ENCODE measurements around the gene PTPRT. TPM values are rescaled to one million over a fixed set of nuclear protein-coding genes. Genes with fewer than 3 reads are reported as not detected.

Gene PTPRT
- total RNA-seq, 1 experiment from 2014 or later, result not detected

DNA sequence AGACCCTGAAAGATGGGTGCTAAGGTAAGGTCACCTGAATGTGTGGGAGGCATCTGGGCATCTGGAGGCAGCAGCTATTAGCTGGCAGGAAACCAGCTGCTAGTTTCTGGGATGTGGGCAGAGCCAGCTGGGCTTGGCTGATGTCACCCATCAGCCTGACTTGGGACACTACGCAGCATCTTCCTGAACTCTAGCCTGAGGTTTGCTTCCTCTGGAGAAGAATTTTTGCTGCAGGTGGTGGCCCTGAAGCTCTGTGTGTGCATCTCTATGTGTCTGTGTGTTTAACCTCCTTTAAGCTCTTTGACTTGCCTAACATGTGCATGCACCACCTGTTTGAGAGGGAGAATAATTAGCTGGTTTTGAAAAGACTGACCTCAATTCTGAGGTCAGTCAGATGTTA is 1106.4 kb downstream of the PTPRT start (continued):
- TF ChIP-seq, protein P1, sequence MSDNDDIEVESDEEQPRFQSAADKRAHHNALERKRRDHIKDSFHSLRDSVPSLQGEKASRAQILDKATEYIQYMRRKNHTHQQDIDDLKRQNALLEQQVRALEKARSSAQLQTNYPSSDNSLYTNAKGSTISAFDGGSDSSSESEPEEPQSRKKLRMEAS (IDR thresholded peaks at IDR 0.05), result no peak
- TF ChIP-seq, protein P2, sequence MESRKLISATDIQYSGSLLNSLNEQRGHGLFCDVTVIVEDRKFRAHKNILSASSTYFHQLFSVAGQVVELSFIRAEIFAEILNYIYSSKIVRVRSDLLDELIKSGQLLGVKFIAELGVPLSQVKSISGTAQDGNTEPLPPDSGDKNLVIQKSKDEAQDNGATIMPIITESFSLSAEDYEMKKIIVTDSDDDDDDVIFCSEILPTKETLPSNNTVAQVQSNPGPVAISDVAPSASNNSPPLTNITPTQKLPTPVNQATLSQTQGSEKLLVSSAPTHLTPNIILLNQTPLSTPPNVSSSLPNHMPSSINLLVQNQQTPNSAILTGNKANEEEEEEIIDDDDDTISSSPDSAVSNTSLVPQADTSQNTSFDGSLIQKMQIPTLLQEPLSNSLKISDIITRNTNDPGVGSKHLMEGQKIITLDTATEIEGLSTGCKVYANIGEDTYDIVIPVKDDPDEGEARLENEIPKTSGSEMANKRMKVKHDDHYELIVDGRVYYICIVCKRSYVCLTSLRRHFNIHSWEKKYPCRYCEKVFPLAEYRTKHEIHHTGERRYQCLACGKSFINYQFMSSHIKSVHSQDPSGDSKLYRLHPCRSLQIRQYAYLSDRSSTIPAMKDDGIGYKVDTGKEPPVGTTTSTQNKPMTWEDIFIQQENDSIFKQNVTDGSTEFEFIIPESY (IDR thresholded peaks at IDR 0.05; ENCODE audit: extremely low read depth, insufficient replicate concordance, low read length), result no peak
- TF ChIP-seq SP1 (IDR thresholded peaks at IDR 0.05; ENCODE audit: low read depth) (no peak), CBX3 (IDR thresholded peaks at IDR 0.05; ENCODE audit: low read depth) (no peak), SIN3A (IDR thresholded peaks at IDR 0.05; ENCODE audit: low read depth) (no peak), SRF (IDR thresholded peaks at IDR 0.05; ENCODE audit: low read depth) (no peak), ZFX (IDR thresholded peaks at IDR 0.05) (no peak), POLR2A (IDR thresholded peaks at IDR 0.05; ENCODE audit: borderline replicate concordance, extremely low read depth, insufficient read depth, insufficient read length) (no peak), RAD21 (IDR thresholded peaks at IDR 0.05; ENCODE audit: low read depth) (no peak), JUND (IDR thresholded peaks at IDR 0.05) (no peak), ELF1 (IDR thresholded peaks at IDR 0.05; ENCODE audit: borderline replicate concordance, low read depth) (no peak)

DNA sequence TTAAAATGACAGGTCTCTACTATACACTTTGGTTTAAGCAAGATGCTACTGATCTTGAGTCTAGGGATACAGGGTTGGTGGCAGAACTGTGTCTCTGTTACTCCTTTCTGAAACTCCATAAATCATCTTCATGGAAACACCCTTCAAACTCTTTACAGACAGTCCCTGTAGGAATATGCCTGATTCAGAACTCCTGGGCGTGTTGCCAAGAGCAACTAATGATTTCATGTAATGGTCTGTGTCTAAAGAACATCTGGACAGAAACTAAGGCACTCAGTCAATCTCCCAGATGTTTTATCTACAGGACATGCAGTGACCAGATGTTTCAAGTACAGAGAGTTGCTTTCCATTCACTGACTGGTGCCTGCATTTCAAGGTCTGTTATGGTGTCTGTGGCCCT is 1107.1 kb downstream of the PTPRT start:
- no peaks in the 10 kb centered on the region for H3K9me2 ChIP-seq (ENCODE audit: insufficient read depth)
- no peak for TF ChIP-seq FOSL1 (IDR thresholded peaks at IDR 0.05; ENCODE audit: low read depth)
- TF ChIP-seq, protein P3, sequence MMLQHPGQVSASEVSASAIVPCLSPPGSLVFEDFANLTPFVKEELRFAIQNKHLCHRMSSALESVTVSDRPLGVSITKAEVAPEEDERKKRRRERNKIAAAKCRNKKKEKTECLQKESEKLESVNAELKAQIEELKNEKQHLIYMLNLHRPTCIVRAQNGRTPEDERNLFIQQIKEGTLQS (IDR thresholded peaks at IDR 0.05), result no peak
- TF ChIP-seq EGR1 (IDR thresholded peaks at IDR 0.05; ENCODE audit: low read depth), result no peak
- TF ChIP-seq ZNF274 (IDR thresholded peaks at IDR 0.05; ENCODE audit: low read depth, low read length), result no peak
- TF ChIP-seq RAD21 (IDR thresholded peaks at IDR 0.05; ENCODE audit: low read depth), result no peak
- TF ChIP-seq ELF1 (IDR thresholded peaks at IDR 0.05; ENCODE audit: borderline replicate concordance, low read depth), result no peak
- TF ChIP-seq CBX3 (IDR thresholded peaks at IDR 0.05; ENCODE audit: low read depth), result no peak
- TF ChIP-seq, protein P4, sequence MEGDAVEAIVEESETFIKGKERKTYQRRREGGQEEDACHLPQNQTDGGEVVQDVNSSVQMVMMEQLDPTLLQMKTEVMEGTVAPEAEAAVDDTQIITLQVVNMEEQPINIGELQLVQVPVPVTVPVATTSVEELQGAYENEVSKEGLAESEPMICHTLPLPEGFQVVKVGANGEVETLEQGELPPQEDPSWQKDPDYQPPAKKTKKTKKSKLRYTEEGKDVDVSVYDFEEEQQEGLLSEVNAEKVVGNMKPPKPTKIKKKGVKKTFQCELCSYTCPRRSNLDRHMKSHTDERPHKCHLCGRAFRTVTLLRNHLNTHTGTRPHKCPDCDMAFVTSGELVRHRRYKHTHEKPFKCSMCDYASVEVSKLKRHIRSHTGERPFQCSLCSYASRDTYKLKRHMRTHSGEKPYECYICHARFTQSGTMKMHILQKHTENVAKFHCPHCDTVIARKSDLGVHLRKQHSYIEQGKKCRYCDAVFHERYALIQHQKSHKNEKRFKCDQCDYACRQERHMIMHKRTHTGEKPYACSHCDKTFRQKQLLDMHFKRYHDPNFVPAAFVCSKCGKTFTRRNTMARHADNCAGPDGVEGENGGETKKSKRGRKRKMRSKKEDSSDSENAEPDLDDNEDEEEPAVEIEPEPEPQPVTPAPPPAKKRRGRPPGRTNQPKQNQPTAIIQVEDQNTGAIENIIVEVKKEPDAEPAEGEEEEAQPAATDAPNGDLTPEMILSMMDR (IDR thresholded peaks at IDR 0.05 in 2 of 3, conservative IDR thresholded peaks at IDR 0.05 in 1 of 3; ENCODE audit: borderline replicate concordance in 1 of 3, insufficient read depth in 1 of 3, low read depth in 2 of 3, low read length in 2 of 3), result no peak
- TF ChIP-seq, protein P1 (IDR thresholded peaks at IDR 0.05), result no peak
- TF ChIP-seq EZH2phosphoT487 (IDR thresholded peaks at IDR 0.05; ENCODE audit: borderline replicate concordance), result no peak
- no peak for TF ChIP-seq SIN3A (IDR thresholded peaks at IDR 0.05; ENCODE audit: low read depth)
- no peak for TF ChIP-seq YY1 (IDR thresholded peaks at IDR 0.05; ENCODE audit: extremely low read depth, insufficient replicate concordance, low read depth, low read length)
- no peak for TF ChIP-seq JUND (IDR thresholded peaks at IDR 0.05)
- no peak for TF ChIP-seq ZFX (IDR thresholded peaks at IDR 0.05)
- H3K27ac ChIP-seq (ENCODE audit: low read depth, low read length), result no peak overlapping the region
- H3K79me2 ChIP-seq (ENCODE audit: insufficient read depth, low read length), result no peaks in the 10 kb centered on the region
- ATAC-seq (no peak), DNase-seq (ENCODE audit: low read depth, low spot score) (no peak)
- H3K9ac ChIP-seq (ENCODE audit: low read length), result no peak overlapping the region
- H3K9me3 ChIP-seq (ENCODE audit: control insufficient read depth in 1 of 2, insufficient read depth in 1 of 2, low read depth in 1 of 2, low read length in 2 of 2), result peaks cover 0 to 16% of the 10 kb centered on the region in 2 experiments; a peak in 2 of 4 replicates
- H4K20me1 ChIP-seq (ENCODE audit: insufficient read depth), result no peaks in the 10 kb centered on the region
- H3K27me3 ChIP-seq (ENCODE audit: insufficient read depth, low read length), result no peaks in the 10 kb centered on the region
- H2AFZ ChIP-seq (ENCODE audit: low read depth, low read length, poor library complexity, severe bottlenecking), result no peak overlapping the region
- no TSS peak for BruUV-seq (replicated peaks)
- no peaks in the 10 kb centered on the region for H3K36me3 ChIP-seq (ENCODE audit: control insufficient read depth in 1 of 2, insufficient read depth in 2 of 2, low read length in 2 of 2)
- RAD21 ChIA-PET (ENCODE audit: low non-redundant PET in 1 of 2, low total read pairs in 2 of 2, uncharacterized antibody in 2 of 2, unreplicated experiment in 2 of 2), result no interaction called here
- H3K4me3 ChIP-seq (replicated peaks in 1 of 2; ENCODE audit: low read depth in 1 of 2, low read length in 2 of 2), result no peak overlapping the region
- H3K4me2 ChIP-seq (ENCODE audit: low read length), result no peak overlapping the region
- intact Hi-C loops (cut with micrococcal nuclease), result no loop called here
- CTCF ChIA-PET, result no interaction called here
- H3K4me1 ChIP-seq (ENCODE audit: control insufficient read depth in 1 of 2, insufficient read depth in 2 of 2, low read length in 2 of 2), result no peaks in the 10 kb centered on the region
- POLR2A ChIA-PET, result no interaction called here

All from HCT116 (cell line).